GM21381 (cell line): ENCODE results near the gene POMT1.

Source experiments
- ATAC-seq: cut with Tn5 transposase; IDR thresholded peaks from one replicate; pipeline ENCODE4 v1.9.1; 2021; ENCODE audit warnings: mild to moderate bottlenecking, moderate library complexity; ENCODE audit not compliant: unreplicated experiment

POMT1 gene

GRCh38 chr9:131476777-131477345 is 25.9 kb upstream of the POMT1 start:
- no peak for ATAC-seq

- ATAC-seq, result no peak
These were observed 25.4 kb upstream of the POMT1 start for GRCh38 chr9:131477367-131477766.

- ATAC-seq, result no peak
These were observed 24.8 kb upstream of the POMT1 start for GRCh38 chr9:131477816-131478419.

- ATAC-seq, result no peak
These were observed 24.3 kb upstream of the POMT1 start for GRCh38 chr9:131478421-131478868.

- ATAC-seq, result no peak
These were observed 23.8 kb upstream of the POMT1 start for GRCh38 chr9:131478911-131479310.

- ATAC-seq, result no peak
These were observed 22.5 kb upstream of the POMT1 start for GRCh38 chr9:131480258-131480657.

- no peak for ATAC-seq
These were observed 21.0 kb upstream of the POMT1 start for GRCh38 chr9:131481441-131482342.

GRCh38 chr9:131482343-131483006 is 20.2 kb upstream of the POMT1 start:
- ATAC-seq, result no peak

GRCh38 chr9:131483319-131484050 is 19.2 kb upstream of the POMT1 start:
- no peak for ATAC-seq

GRCh38 chr9:131484051-131484445 is 18.7 kb upstream of the POMT1 start:
- ATAC-seq, result no peak

- no peak for ATAC-seq
These were observed 18.0 kb upstream of the POMT1 start for GRCh38 chr9:131484560-131485185.

- ATAC-seq, result no peak
These were observed 17.5 kb upstream of the POMT1 start for GRCh38 chr9:131485206-131485605.

GRCh38 chr9:131485728-131486422 is 16.8 kb upstream of the POMT1 start:
- no peak for ATAC-seq

GRCh38 chr9:131487001-131487400 is 15.7 kb upstream of the POMT1 start:
- ATAC-seq, result no peak

GRCh38 chr9:131487621-131488031 is 15.1 kb upstream of the POMT1 start:
- no peak for ATAC-seq

GRCh38 chr9:131490514-131490913 is 12.2 kb upstream of the POMT1 start:
- ATAC-seq, result no peak

- ATAC-seq, result no peak
These were observed 11.6 kb upstream of the POMT1 start for GRCh38 chr9:131491001-131491710.

GRCh38 chr9:131492070-131492469 is 10.6 kb upstream of the POMT1 start:
- no peak for ATAC-seq

GRCh38 chr9:131494296-131494870 is 8.3 kb upstream of the POMT1 start:
- ATAC-seq, result no peak
